LNCAP (cell line): ENCODE measurements around the gene NPAS3.
A peak's percentile ranks its signal among the peaks of the same experiment; 100 is the strongest.

Source experiments
- CTCF ChIP-seq: fragments of 450-650 bp; IDR thresholded peaks from 2 replicates; pipeline ENCODE4 v1.5.1; 2017; ENCODE audit warnings: mild to moderate bottlenecking

NPAS3 gene

GRCh38 chr14:33837943-33838683 lies 899.4 kb downstream of the NPAS3 start:
- no peak for TF ChIP-seq CTCF

- peak; percentile 88 for TF ChIP-seq CTCF
Observed at GRCh38 chr14:33839193-33840076, 900.8 kb downstream of the NPAS3 start.

GRCh38 chr14:33840797-33841196 lies 902.1 kb downstream of the NPAS3 start:
- no peak for TF ChIP-seq CTCF

- no peak for TF ChIP-seq CTCF
Observed at GRCh38 chr14:33842299-33842698, 903.6 kb downstream of the NPAS3 start.

GRCh38 chr14:33844118-33844517 lies 905.4 kb downstream of the NPAS3 start:
- no peak for TF ChIP-seq CTCF

- no peak for TF ChIP-seq CTCF
Observed at GRCh38 chr14:33846100-33846824, 907.6 kb downstream of the NPAS3 start.

- no peak for TF ChIP-seq CTCF
Observed at GRCh38 chr14:33847066-33847465, 908.4 kb downstream of the NPAS3 start.
